IPS-NIHi7 (cell line): Measurements from ENCODE around the gene PRELID3B.

Experiments
- DNase-seq: peaks from one replicate; pipeline ENCODE4 v3.0.0; 2012; ENCODE audit warnings: mixed read lengths; ENCODE audit errors: extremely low spot score

PRELID3B gene

GRCh38 chr20:59010321-59010994, 32.1 kb downstream of the PRELID3B start:
- DNase-seq: no peak

- DNase-seq: no peak
Observed at GRCh38 chr20:59008715-59009336, 33.8 kb downstream of the PRELID3B start.

- DNase-seq: no peak
Observed at GRCh38 chr20:59007665-59008511, 34.7 kb downstream of the PRELID3B start.

GRCh38 chr20:59006864-59007664, 35.5 kb downstream of the PRELID3B start, which contains the start of gene CTSZ:
CTSZ (minus strand) TSS chr20:59007254; CDS start chr20:59007128, 126 bp downstream.
- peak; percentile 91 for DNase-seq

- DNase-seq: no peak
Observed at GRCh38 chr20:59006167-59006863, 36.3 kb downstream of the PRELID3B start.

GRCh38 chr20:59005523-59006166, 36.9 kb downstream of the PRELID3B start:
- DNase-seq: no peak

- DNase-seq: no peak
Observed at GRCh38 chr20:59004763-59005522, 37.6 kb downstream of the PRELID3B start.

- DNase-seq: no peak
Observed at GRCh38 chr20:59004493-59004762, 38.2 kb downstream of the PRELID3B start.

- DNase-seq: no peak
Observed at GRCh38 chr20:59003836-59004492, 38.6 kb downstream of the PRELID3B start.

GRCh38 chr20:59002874-59003399, 39.6 kb downstream of the PRELID3B start:
- DNase-seq: no peak

- DNase-seq: no peak
Observed at GRCh38 chr20:59002388-59002787, 40.2 kb downstream of the PRELID3B start.

- DNase-seq: no peak
Observed at GRCh38 chr20:59001449-59002171, 41.0 kb downstream of the PRELID3B start.

GRCh38 chr20:59001068-59001448, 41.5 kb downstream of the PRELID3B start:
- DNase-seq: no peak

- no peak for DNase-seq
Observed at GRCh38 chr20:59000326-59000725, 42.3 kb downstream of the PRELID3B start.

GRCh38 chr20:58998656-58999055, 43.9 kb downstream of the PRELID3B start:
- DNase-seq: no peak

- no peak for DNase-seq
Observed at GRCh38 chr20:58997141-58997770, 45.3 kb downstream of the PRELID3B start.

- DNase-seq: no peak
Observed at GRCh38 chr20:58996226-58996611, 46.4 kb downstream of the PRELID3B start.
